ENCODE data around the gene ATP13A1.

Gene ATP13A1

DNA sequence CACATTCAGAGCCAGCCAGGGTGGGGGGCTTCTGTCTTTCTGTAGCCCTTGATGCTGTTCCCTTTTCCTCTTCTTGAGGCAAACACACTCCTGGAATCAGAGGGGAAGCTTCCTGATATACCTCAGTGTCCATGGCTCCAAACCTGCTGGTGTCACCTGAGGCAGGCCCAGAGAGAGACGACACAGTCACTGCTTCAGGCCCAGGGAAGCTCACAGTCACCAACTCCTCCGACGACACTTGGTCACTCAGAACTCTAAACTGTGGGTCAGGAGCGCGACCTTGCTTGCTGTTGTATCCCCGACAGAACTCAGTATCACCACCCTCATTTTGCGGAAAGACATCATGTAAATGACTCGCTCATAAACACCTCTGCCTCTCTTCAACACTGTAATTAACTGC is 1.1 kb downstream of the ATP13A1 start:
- DNase-seq: no peak

DNA sequence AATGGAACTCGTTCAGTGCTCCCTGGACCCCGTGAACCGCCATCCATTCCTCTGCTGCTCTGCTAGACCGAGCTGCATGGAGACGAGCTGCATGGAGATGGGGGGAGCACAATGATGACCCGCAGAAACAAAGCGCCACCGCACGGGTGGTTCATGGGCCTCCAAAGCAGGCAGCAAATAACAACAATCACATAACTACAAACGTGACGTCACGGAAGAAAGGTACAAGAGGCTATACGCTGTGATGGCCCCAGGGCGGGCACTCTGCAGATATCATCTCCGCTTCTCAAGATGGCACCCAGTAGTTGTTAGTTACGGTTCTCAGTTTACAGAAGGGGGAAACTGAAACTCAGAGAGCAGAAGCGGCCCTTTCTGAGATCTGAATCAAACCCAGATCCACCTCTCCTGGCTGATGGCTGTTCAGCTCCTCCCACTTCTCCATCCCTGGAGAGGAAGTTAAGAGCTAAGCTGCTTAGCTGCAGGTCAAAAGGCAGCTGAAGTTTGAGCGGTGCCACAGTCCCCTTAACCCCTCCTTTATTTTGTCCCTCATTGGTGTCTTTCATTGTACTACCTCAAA is 1.7 kb downstream of the ATP13A1 start:
- no peak for DNase-seq

DNA sequence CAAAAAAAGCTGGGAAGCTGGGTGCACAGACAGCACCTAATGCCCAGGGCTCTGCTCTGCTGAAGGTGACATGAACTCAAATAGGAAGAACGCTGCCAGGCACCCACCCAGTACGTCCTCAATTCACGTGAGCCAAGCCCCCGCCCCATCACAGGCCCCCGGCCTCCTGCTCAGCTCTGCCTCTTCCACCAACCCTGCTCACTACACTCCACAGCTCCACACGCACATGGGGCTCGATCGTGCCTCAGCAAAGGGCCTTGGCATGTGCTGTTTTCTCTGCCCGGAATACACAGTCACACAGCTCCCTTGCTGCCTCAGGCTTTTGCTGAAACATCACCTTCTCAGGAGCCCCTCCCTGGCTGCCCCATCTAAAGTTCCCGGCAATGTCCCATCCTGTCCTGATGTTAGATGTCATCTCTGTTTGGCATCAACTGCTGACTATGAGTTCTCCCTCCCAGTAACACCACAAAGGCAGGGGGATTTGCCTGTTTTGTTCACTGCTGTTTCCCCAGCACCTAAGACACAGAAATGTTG is 2.3 kb downstream of the ATP13A1 start:
- no peak for DNase-seq

DNA sequence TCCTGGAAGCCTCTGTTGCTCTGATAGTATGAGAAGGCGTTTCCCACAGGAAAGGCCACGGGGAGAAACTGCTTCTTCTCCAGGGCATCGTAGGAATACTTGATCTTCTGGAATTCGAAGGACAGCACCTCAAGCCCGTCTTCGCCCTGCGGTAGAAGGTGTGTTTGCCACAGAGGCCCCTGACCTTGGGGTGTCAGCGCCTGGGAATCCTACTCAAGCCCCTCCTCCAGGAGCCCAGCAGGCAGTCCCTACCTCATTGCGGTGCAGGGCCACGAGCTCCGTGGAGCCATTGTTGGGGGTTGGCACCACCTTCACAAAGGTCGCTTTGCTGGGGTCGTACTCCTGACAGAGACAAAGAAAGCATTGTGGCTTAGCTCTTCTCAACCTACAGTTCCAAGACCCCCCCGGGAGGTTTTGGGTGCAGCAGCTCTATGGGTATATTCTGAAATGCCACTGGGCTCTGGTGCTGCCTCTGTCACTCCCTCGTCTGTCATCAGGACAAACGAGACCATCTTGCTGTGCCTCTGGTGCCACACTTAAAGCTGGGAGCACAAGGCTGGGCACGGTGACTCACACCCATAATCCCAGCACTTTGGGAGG is 3.7 kb downstream of the ATP13A1 start:
- DNase-seq: no peak

DNA sequence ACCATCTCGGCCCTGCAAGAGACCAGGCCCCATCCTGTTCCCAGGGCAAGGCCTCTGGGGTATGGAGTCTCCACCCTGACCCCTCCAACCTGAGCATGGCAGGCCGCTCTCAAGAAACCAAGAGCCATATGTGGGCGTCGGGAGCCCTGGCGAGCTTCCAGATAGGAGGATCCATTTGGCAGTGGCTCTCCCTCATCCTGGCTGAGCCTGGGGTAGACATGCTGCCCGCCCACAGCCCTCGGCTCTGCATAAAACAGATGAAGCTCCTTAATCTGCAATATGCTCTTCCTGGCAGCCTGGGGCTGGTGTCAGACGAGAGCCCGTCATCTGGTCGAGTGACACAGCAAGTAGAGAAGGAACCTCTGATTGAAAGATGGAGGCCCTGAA is 6.1 kb downstream of the ATP13A1 start:
- DNase-seq: no peak

DNA sequence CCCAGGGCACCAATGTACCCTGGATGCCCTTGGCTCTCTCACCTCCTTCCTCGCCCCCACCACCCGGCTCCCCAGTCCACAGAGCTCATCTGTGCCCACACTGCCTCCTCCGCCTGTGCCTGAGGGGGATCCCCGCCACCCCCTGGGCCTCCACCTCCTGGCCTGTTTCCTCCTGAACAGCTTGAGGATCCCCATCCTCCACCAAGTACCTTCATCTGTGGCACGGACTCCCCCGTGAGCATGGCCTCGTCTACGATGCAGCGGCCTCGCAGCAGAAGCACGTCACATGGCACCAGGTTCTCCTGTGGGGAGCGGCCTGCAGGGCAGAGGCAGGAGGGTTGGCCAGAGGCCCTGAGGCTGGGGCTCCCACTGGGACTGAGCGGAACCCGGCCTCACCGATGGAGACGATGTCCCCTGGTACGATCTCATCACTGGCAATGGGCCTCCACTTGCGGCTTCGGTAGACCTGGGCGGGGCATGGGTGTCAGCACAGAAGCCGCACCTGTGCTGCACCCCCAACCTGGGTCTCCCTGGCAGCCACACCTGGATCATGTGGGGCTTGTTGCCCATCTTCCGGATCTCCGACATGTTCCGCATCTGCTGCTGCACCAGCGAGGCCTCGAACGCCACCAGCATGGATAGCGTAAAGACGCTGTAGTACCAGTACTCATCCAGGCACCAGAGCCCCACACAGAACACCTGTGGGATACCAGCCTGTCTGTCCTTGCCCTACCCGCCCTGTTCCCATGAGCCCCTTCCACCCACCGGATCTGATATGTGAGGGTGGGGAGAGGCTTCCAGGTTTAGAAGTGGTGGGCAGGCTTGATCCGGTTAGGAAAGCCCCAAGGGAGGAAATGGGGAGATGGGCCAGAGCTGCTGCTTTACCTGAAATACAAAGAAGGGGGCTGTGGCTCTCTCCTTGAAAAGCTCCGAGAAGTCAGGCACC is 6.8 kb downstream of the ATP13A1 start:
- no peak for DNase-seq

DNA sequence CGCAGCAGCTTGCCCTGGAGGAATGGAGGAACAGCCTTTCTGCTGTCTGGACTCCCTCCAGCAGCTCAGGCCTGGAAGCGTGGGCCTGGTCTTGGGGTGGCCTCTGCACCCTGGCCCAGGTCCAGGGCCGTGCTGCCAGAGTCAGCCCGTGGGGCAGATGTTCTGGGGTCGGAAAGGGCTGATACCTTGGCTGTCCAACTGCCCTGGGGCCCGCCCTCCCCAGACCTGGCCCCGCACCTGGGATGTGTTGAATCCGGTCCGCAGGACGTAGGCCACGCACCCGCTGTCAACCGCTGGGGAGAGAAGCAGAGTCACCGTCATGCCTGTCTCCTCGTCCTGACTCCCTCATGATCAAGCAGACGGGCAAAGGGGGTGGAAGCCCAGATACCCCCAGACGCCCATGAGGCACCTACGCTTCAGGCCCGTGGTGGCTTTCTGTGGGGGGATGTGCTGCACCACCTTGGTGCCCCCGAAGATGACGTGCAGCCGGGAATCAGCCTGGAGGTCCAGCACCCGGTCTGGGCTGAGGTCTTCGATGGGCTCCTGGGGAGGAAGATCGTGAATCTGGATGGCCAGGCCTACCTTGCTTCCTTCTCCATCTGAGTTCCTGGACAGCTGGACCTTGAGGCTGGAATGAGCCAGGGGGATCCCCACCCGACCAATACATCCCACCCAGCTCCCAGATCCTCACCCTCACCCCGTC is 7.7 kb downstream of the ATP13A1 start:
- no peak for DNase-seq

DNA sequence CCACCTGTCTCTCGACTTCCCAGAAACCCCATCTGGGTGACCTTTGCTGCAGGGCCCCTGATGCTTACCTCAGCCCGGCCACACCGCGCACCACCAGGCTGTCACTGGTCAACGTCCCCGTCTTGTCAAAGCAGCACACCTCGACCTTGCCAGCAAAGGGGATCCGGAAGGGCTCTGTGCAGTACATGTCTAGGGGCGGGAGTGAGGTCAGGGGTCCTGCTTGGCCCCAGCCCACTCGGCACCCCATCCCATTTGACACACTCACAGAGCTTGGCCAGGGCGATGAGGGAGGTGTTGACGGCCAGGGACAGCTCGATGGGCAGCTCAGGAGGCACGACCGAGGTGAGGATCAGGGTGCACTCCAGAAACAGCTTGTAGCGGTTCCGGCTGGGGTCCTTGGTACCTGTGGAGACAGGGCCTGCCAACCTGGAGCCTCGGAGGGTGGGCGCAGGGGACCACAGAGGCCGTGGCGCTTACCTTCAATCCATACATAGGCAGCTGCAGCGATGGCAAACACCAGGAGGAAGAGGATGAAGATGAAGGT is 8.4 kb downstream of the ATP13A1 start:
- DNase-seq: no peak

DNA sequence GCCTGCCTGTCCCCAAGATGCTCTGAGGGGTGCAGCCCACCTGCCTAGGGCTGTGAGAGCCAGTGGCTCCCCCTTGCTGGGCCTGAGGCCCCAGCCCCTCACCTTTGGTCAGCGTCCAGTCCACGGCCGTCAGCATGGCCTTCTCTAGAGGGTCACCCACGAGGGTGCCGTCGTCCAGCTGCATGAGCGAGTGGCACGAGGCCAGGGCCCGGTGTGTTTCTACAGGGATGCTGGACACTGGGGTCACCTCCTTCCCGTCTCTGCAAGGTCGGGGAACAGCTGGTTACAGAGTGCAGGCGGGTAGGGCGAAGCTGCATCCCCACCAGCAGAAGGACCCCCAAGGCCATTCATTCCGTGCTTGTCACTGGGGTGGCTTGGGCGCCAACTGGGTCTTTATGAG is 9.0 kb downstream of the ATP13A1 start:
- no peak for DNase-seq

DNA sequence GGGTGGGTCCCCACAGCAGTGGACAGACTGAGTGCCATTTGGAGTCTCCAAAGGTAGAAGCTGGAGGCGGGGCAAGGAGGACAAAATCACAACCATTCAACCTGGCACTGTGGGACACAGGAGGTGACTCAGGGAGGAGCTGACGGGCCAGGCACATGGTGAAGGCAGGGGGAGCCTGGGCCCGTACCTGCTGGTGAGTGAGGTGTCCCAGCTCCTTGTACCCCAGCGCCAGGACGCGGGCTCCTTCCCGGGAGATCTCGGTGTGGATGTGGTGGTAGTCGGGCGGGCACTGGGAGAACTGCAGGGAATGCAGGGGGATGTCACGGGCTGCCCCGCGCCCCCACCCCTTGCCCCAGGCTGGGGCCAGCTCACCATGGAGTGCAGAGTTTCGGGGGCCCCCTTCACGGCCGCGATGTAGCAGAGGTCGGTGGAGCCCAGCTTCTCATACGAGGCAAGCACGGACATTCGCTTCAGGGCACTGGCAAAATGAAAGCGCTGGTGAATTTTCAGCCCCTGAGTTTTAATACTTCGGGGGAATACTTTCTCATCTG is 9.8 kb downstream of the ATP13A1 start:
- DNase-seq: no peak

DNA sequence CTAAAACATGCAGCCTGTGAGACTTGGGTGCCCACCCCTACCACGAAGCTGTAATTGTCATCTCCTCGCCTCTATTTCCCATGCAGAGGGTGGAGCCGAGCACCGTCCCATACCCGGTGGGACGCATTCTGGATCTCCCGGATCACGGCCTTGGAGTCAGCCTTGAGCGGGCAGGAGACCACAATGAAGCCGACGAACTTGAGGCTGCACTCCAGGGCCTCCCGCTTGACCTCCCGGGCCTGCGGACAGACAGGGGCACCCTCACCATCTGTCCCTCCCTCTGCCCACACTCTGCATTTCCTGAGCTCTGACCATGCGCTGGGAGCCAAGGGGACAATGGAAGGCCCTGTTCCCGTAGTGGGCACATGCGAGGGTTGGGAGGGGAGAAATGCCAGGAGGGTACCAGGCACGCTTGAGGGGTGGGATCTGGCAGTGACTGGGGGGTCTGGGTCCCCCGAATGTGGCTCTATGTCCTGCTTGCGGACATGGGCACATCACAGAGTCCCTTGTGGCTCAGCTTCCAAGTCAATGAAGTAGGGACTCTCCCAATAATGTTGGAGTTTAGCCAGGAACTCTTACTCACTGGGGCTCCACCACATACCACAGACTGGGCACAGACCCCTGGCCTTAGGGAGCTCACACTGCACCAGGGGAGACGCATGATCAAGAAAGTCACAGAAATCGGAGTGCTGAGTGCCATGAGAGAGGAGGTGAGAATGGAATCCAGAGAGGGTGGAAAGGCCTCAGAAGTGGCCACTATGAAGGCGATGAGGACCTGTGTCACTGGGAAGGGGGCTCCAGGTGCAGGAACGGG is 10.8 kb downstream of the ATP13A1 start:
- DNase-seq: no peak

DNA sequence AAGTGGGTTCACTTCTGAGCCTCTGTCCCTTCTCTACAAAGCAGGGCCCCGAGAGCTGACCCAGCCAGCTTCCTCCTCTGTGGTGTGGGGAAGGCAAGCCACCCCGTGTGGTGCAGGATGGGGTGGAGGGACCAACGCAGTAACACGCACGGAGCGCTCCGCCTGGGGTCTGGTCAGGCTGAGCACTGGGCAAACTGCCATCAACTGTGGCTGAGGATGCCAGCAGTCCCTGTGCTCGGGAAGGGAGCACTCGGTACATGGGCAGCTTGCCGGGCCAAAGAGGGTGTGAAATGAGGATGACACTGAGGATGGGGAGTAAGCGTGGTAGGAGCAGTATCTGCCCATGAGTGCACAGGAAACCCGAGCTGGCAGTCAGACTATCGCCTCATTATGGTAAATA is 12.4 kb downstream of the ATP13A1 start:
- DNase-seq: no peak

DNA sequence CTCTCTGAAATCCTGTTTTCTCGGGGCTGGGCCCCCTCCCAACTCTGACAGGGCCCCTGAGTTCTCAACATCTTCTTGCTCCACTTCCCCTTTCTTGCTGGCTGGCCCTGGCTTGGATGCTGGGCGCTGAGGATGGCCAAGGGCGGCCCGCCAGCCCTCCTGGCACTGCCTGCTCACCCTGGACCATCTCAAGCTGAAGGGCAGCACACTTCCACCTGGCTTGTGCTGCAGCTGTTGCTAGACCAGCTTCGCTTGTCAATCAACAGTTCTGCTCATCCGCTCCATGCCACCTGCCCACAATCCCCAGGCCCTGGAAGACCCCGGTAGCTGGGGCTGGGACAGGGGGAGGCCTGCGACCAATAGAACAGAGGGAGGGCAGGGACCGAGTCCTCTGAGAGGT is 13.1 kb downstream of the ATP13A1 start:
- no peak for DNase-seq

DNA sequence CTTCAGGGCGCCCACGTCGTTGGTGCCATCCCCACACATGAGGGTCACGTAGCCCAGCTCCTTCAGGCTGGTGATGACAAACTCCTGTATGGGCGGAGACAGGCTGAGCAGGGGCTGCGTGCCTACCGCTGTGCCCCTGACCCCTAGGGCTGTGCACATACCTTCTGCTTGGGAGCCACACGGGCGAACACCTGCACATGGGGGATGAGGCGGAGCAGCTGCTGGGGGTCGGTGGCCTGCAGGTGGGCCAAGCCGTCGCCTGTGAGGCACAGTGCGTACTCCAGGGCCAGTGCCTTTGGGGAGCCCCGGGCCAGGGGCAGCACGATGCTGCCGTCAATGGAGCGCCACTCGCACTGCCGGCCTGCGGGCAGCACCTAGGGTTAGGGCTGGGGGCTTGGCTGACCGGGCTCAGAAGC is 13.9 kb downstream of the ATP13A1 start:
- DNase-seq: no peak

DNA sequence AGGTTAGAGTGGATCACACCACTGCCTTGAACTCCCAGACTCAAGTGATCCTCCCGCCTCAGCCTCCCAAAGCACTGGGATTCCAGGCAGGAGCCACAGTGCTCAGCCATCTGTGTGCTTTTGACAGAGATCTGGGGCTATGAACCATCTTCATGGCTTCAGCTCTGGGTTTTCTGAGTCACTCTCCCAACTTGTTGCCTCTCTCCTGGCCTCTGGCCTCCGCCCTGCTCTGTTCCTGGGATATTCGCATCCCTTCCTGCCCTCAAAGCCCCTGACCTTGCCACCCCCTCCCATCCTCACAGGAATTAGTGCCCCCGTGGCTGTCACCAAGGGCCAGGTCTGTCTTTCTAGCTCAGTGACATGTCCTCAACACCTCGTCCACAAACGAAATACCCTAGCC is 14.3 kb downstream of the ATP13A1 start:
- no peak for DNase-seq

DNA sequence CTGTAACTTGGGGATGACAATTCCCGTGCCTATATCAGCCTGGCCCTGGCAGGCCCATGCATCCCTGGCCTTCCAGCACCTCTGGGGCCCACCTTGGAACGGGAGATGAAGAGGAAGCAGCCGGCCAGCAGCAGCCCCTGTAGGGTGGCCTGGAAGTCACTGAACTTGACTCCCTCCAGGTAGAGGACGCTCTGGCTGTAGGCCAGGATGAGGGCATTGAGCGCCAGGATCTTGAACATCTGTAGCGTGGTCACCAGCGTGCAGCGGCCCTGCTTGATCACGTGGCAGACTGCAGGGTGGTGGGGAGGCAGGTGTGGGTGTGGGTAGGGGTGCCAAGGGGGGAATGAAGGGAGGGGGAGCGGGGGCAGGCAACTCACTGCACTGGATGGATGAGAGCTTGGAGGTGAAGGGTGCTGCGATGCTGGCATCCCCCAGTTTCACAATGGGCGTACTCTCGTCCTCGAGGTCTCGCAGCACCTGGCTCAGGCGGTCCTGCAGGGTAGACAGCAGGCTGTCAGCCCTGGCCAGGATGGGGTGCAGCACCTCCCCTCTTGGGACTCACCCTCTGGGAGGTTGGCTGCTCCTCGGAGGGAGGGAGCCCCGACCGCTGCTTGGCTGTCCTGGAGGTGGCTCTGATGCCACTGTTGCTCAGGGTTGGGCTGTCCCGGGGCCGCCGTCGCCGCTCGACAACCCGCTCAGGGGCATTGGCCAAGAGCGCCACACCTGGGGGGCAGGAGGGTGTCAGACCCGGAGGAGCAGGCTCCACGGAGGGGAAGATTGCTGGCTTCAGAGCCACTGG is 16.2 kb downstream of the ATP13A1 start:
- no peak for DNase-seq

DNA sequence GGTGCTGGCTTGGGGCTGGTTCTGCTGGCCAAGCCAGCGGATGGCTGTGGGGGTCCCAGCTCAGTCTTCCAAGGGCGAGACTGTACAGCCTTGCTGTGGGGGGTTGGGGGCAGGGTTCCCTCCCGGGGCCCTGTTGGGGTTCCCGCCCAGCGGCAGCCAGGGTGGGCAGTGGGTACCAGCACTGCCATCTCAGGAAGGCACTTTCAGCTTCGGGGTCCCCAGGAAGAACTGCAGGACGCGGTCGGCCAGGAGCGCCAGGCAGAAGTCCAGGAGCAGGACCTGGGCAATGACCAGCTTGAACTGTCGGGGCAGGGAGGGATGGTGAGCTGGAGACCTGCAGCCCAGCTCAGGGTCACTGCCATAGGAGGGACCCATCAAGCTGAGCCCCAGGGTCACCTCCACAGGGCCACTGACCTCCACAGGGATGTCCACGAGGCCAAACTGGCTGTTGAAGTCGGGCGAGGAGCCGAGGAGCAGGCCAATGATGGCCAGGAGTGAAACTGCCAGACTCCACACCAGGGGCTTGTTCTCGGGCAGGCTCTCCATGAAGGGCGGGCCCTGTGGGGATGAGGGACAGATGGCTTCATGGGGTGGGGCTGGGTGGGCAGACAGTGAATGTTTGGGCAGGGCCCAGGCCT is 18.1 kb downstream of the ATP13A1 start:
- DNase-seq: no peak

DNA sequence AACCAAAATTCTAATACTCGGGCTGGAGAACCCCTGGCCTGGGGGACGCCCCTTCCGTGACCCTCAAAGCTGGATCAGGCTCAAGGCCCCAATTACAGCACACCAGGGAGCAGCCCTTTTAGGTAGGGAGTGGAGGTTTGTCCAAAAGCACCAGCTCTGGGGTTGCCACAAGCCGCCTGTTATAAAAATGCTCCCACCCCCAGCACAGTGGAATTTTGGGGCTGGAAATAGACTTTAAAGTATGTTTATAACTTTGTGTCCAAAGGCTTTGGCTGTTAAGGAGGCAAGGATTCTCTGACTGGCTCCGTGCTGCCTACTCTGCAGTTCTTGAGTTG is 19.5 kb downstream of the ATP13A1 start:
- DNase-seq: no peak

DNA sequence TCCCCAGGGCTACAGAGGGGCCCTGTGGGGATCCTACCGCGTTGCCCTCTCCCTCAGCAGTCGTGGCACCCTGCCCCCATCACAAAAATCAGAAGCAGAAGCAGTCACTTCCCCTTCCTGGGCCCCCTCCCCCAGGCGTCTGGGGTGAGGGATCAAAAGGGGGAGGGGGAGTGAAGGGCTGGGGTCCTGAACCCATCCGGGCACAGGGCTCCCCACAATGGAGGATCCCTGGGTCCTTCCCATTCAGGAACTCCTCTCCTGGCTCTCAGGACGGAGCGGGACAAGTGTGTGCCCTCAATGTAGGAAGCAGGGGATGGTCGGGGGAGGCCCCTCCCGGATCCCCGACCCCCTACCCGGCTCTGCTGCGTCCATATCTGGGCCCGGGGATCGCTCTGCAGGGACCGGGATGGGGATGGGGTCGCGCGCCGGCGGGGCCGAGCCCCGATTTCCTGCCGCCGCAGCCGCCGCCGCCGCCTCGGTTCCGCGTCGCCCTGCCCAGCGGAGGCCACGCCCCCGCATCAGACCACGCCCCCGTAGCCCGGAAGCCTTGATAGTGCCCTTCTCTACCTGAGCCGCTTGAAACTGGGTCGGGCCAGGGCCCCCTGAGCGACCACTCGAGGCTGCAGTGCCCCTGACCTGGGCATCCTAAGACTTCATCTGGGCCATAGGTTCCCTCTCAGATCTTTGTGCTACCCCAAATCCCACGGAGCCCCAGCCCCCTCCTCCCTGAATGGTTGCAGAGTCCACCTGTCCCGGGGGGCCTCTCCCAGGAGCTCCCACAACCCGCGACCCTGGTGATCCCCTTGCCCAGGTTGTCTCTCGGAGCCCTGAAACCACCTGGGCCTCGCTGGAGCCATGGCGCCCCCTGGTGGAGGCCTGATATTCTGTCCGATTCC is 20.1 kb downstream of the ATP13A1 start, which contains the start of gene GMIP:
GMIP (minus strand) TSS at position 500 of the 896 bp plus-strand sequence; CDS start at position 372, 128 bp downstream.
- peak; percentile 53 for DNase-seq

Data from HCEC 1CT (cell line).